H9 (cell line): ENCODE measurements around the gene PPM1H. TPM values are rescaled to one million over a fixed set of nuclear protein-coding genes. Genes with fewer than 3 reads are reported as not detected.

ENCODE experiments used
- DNase-seq: peaks from one replicate; pipeline ENCODE4 v3.0.0-alpha.2; 2017
- H2AFZ ChIP-seq: one replicate; pipeline ENCODE4 v1.6.1; 2013; ENCODE audit warnings: mild to moderate bottlenecking, low read length, control low read depth, moderate library complexity
- H2AK5ac ChIP-seq: 2 replicates; pipeline ENCODE4 v1.6.1; 2013; ENCODE audit warnings: low read length, control low read depth, mixed read lengths; ENCODE audit not compliant: insufficient read length
- H2BK120ac ChIP-seq: one replicate; pipeline ENCODE4 v1.6.1; 2013; ENCODE audit warnings: low read depth, mild to moderate bottlenecking, low read length, control low read depth, inconsistent platforms; ENCODE audit not compliant: poor library complexity, severe bottlenecking
- H2BK12ac ChIP-seq: 2 replicates; pipeline ENCODE4 v1.6.1; 2013; ENCODE audit warnings: low read length, control low read depth, mixed read lengths, low read depth; ENCODE audit not compliant: insufficient read length
- H2BK15ac ChIP-seq: 2 replicates; pipeline ENCODE4 v1.6.1; 2013; ENCODE audit warnings: low read depth, low read length, control low read depth
- H2BK20ac ChIP-seq: one replicate; pipeline ENCODE4 v1.6.1; 2013; ENCODE audit warnings: low read depth, mild to moderate bottlenecking, low read length, control low read depth, inconsistent platforms; ENCODE audit not compliant: poor library complexity, severe bottlenecking
- H2BK5ac ChIP-seq: 2 replicates; pipeline ENCODE4 v1.6.1; 2013; ENCODE audit warnings: low read length, control low read depth, mixed read lengths; ENCODE audit not compliant: insufficient read length
- H3K14ac ChIP-seq: 2 replicates; pipeline ENCODE4 v1.6.1; 2013; ENCODE audit warnings: low read length, control low read depth; ENCODE audit not compliant: insufficient read depth
- H3K18ac ChIP-seq: 2 replicates; pipeline ENCODE4 v1.6.1; 2013; ENCODE audit warnings: low read depth, mild to moderate bottlenecking, mixed read lengths, low read length, control low read depth; ENCODE audit not compliant: insufficient read length
- H3K23ac ChIP-seq: 2 replicates; pipeline ENCODE4 v1.6.1; 2013; ENCODE audit warnings: low read length, control low read depth, mixed read lengths, low read depth; ENCODE audit not compliant: insufficient read length
- H3K23me2 ChIP-seq: 2 replicates; pipeline ENCODE4 v1.6.1; 2013; ENCODE audit warnings: low read depth, mild to moderate bottlenecking, mixed read lengths, low read length, control low read depth; ENCODE audit not compliant: insufficient read length, poor library complexity, severe bottlenecking
- H3K27ac ChIP-seq: 2 replicates; pipeline ENCODE4 v1.5.1; 2013; ENCODE audit warnings: low read length, control low read depth, mixed read lengths, low read depth; ENCODE audit not compliant: insufficient read length
- H3K27me3 ChIP-seq: 2 replicates; pipeline ENCODE4 v1.6.1; 2013; ENCODE audit warnings: low read length, control low read depth, inconsistent platforms; ENCODE audit not compliant: insufficient read depth
- H3K4ac ChIP-seq: 2 replicates; pipeline ENCODE4 v1.6.1; 2013; ENCODE audit warnings: low read depth, mild to moderate bottlenecking, control low read depth, inconsistent platforms, low read length, moderate library complexity
- H3K4me1 ChIP-seq: 2 replicates; pipeline ENCODE4 v1.6.1; 2013; ENCODE audit warnings: low read length, control low read depth, inconsistent platforms; ENCODE audit not compliant: insufficient read depth
- H3K4me2 ChIP-seq: 2 replicates; pipeline ENCODE4 v1.6.1; 2013; ENCODE audit warnings: low read length, control low read depth, mixed read lengths; ENCODE audit not compliant: insufficient read length, insufficient read depth
- H3K56ac ChIP-seq: 2 replicates; pipeline ENCODE4 v1.6.1; 2013; ENCODE audit warnings: low read depth, mild to moderate bottlenecking, mixed read lengths, low read length, control low read depth; ENCODE audit not compliant: insufficient read length
- H3K79me1 ChIP-seq: 2 replicates; pipeline ENCODE4 v1.6.1; 2013; ENCODE audit warnings: low read depth, mild to moderate bottlenecking, moderate library complexity, low read length, control low read depth, inconsistent platforms; ENCODE audit not compliant: insufficient read depth, poor library complexity, severe bottlenecking
- H3K79me2 ChIP-seq: 2 replicates; pipeline ENCODE4 v1.6.1; 2013; ENCODE audit warnings: low read length, control low read depth, inconsistent platforms; ENCODE audit not compliant: insufficient read depth
- H3K9ac ChIP-seq: 2 replicates; pipeline ENCODE4 v1.6.1; 2013; ENCODE audit warnings: low read length, control low read depth, mixed read lengths; ENCODE audit not compliant: insufficient read length; ENCODE audit errors: extremely low read depth
- H3K9me3 ChIP-seq: one replicate; pipeline ENCODE4 v1.6.1; 2013; ENCODE audit warnings: low read depth, low read length, inconsistent platforms; ENCODE audit not compliant: control insufficient read depth
- H3T11ph ChIP-seq: one replicate; pipeline ENCODE4 v1.6.1; 2013; ENCODE audit warnings: mild to moderate bottlenecking, low read length, control low read depth, inconsistent platforms
- H4K20me1 ChIP-seq: one replicate; pipeline ENCODE4 v1.6.1; 2013; ENCODE audit not compliant: control insufficient read depth, insufficient read length, insufficient read depth
- H4K5ac ChIP-seq: 2 replicates; pipeline ENCODE4 v1.6.1; 2013; ENCODE audit warnings: low read depth, mild to moderate bottlenecking, mixed read lengths, low read length, control low read depth; ENCODE audit not compliant: insufficient read length
- H4K8ac ChIP-seq: replicated peaks from 2 replicates; pipeline ENCODE4 v1.6.1; 2013; ENCODE audit warnings: low read length, control low read depth, mixed read lengths, low read depth; ENCODE audit not compliant: insufficient read length
- H4K91ac ChIP-seq: 2 replicates; pipeline ENCODE4 v1.6.1; 2013; ENCODE audit warnings: low read depth, mild to moderate bottlenecking, moderate library complexity, mixed read lengths, low read length, control low read depth; ENCODE audit not compliant: insufficient read length
- H3K27ac Mint-ChIP-seq, 3 experiments: 2 replicates in 2 of 3; 3 replicates in 1 of 3; pipeline ENCODE4 v1.8.0; 2020 to 2021; ENCODE audit warnings: mixed read lengths in 3 of 3, mild to moderate bottlenecking in 1 of 3, moderate library complexity in 1 of 3
- H3K27me3 Mint-ChIP-seq: 2 replicates; pipeline ENCODE4 v1.8.0; 2021; ENCODE audit warnings: low read depth, mild to moderate bottlenecking, moderate library complexity, mixed read lengths
- H3K36me3 Mint-ChIP-seq, 3 experiments: 2 replicates in 2 of 3; 3 replicates in 1 of 3; pipeline ENCODE4 v1.8.0; 2020 to 2021; ENCODE audit warnings: low read depth in 3 of 3, mixed read lengths in 3 of 3; ENCODE audit not compliant: insufficient read depth in 1 of 3
- H3K4me1 Mint-ChIP-seq, 2 experiments: 2 replicates each; pipeline ENCODE4 v1.8.0; 2020; ENCODE audit warnings: mixed read lengths in 2 of 2
- H3K4me3 Mint-ChIP-seq, 2 experiments: 2 replicates in 1 of 2; 3 replicates in 1 of 2; pipeline ENCODE4 v1.8.0; 2020 to 2021; ENCODE audit warnings: mild to moderate bottlenecking in 2 of 2, mixed read lengths in 2 of 2, moderate library complexity in 1 of 2
- H3K9me3 Mint-ChIP-seq, 2 experiments: 2 replicates in 1 of 2; 3 replicates in 1 of 2; pipeline ENCODE4 v1.8.0; 2020; ENCODE audit warnings: mild to moderate bottlenecking in 2 of 2, mixed read lengths in 2 of 2, moderate library complexity in 1 of 2
- WGBS: extraction: QIAGEN DNeasy Blood & Tissue Kit; methylation state at CpG from one replicate; pipeline ENCODE4 v1.1.7; 2013; ENCODE audit warnings: missing lambda C conversion rate, low lambda C conversion rate, mixed read lengths; ENCODE audit not compliant: insufficient read length; ENCODE audit errors: extremely low coverage; 5-methylcytosine and 5-hydroxymethylcytosine counted together
- total RNA-seq: library from RNA; stranded (reverse); gene quantifications from 2 replicates; pipeline ENCODE4 v1.2.1, GENCODE V29; 2021
- TF ChIP-seq, protein P1 (sequence below): fragments of 200-600 bp; sonication (generic); conservative IDR thresholded peaks from 3 replicates; pipeline ENCODE4 v1.8.0; 2021; ENCODE audit warnings: antibody characterized with exemption, mild to moderate bottlenecking

Gene PPM1H
- total RNA-seq, 1 experiment from 2014 or later, result 22.1 TPM

GRCh38 chr12:62891805-62892549 lies 43.0 kb downstream of the PPM1H start:
- Histone ChIP-seq H3K23ac (no peak overlapping the region), H3K56ac (no peak overlapping the region), H3K79me2 (no peaks in the 10 kb centered on the region), H3K18ac (no peak overlapping the region), H3K27ac (no peak overlapping the region), H2BK120ac (no peak overlapping the region), H4K20me1 (no peaks in the 10 kb centered on the region), H3T11ph (no peak overlapping the region), H4K8ac (no peak overlapping the region), H3K23me2 (no peaks in the 10 kb centered on the region), H2AFZ (no peak overlapping the region), H3K9ac (no peak overlapping the region), H3K4me1 (no peaks in the 10 kb centered on the region; the same call in 1 of the 2 replicates), H3K4me2 (no peak overlapping the region), H3K4ac (no peak overlapping the region), H4K91ac (no peak overlapping the region), H2BK5ac (no peak overlapping the region), H2BK12ac (no peak overlapping the region), H3K79me1 (no peaks in the 10 kb centered on the region), H2AK5ac (no peak overlapping the region), H3K9me3 (no peaks in the 10 kb centered on the region), H3K27me3 (no peaks in the 10 kb centered on the region), H2BK20ac (no peak overlapping the region), H3K14ac (no peak overlapping the region), H2BK15ac (no peak overlapping the region), H4K5ac (no peak overlapping the region)
- H3K27ac Mint-ChIP-seq, result peak overlapping the region in 1 of 3 experiments; percentile 38; a peak in 1 of 7 replicates
- peaks cover 3 to 5% (median 4%) of the 10 kb centered on the region in 3 experiments; a peak in 3 of 7 replicates for H3K36me3 Mint-ChIP-seq
- no peaks in the 10 kb centered on the region for H3K27me3 Mint-ChIP-seq
- DNase-seq, result no peak
- no peak overlapping the region for H3K4me3 Mint-ChIP-seq
- TF ChIP-seq, protein P1, sequence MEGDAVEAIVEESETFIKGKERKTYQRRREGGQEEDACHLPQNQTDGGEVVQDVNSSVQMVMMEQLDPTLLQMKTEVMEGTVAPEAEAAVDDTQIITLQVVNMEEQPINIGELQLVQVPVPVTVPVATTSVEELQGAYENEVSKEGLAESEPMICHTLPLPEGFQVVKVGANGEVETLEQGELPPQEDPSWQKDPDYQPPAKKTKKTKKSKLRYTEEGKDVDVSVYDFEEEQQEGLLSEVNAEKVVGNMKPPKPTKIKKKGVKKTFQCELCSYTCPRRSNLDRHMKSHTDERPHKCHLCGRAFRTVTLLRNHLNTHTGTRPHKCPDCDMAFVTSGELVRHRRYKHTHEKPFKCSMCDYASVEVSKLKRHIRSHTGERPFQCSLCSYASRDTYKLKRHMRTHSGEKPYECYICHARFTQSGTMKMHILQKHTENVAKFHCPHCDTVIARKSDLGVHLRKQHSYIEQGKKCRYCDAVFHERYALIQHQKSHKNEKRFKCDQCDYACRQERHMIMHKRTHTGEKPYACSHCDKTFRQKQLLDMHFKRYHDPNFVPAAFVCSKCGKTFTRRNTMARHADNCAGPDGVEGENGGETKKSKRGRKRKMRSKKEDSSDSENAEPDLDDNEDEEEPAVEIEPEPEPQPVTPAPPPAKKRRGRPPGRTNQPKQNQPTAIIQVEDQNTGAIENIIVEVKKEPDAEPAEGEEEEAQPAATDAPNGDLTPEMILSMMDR, result no peak
- H3K4me1 Mint-ChIP-seq, result peaks cover 7% of the 10 kb centered on the region in 2 experiments
- no CpG with 5 or more reads among the region's 5 CpGs for WGBS
- peaks cover 3% of the 10 kb centered on the region in 2 experiments; a peak in 3 of 5 replicates for H3K9me3 Mint-ChIP-seq
